CD4-positive, alpha-beta T cell treated with Interleukin-17A for 1 hour (primary cell): ENCODE measurements around the gene FAM217B.

Experiments used
- DNase-seq: peaks from one replicate; pipeline ENCODE4 v3.0.0-alpha.2; 2020

The FAM217B gene

GRCh38 chr20:59983076-59983475, 42.9 kb downstream of the FAM217B start:
- no peak for DNase-seq

- no peak for DNase-seq
These were observed 44.4 kb downstream of the FAM217B start for GRCh38 chr20:59984541-59984940.

- no peak for DNase-seq
These were observed 45.0 kb downstream of the FAM217B start for GRCh38 chr20:59985164-59985563.

- no peak for DNase-seq
These were observed 45.7 kb downstream of the FAM217B start for GRCh38 chr20:59985864-59986263.

- DNase-seq = no peak
These were observed 46.9 kb downstream of the FAM217B start for GRCh38 chr20:59987135-59987534.

- DNase-seq = no peak
These were observed 48.0 kb downstream of the FAM217B start for GRCh38 chr20:59988141-59988540.

GRCh38 chr20:59992526-59993084, 52.4 kb downstream of the FAM217B start:
- no peak for DNase-seq

- DNase-seq = no peak
These were observed 53.7 kb downstream of the FAM217B start for GRCh38 chr20:59993736-59994430.

GRCh38 chr20:59994697-59995122, 54.5 kb downstream of the FAM217B start:
- DNase-seq = no peak

GRCh38 chr20:59996108-59996507, 55.9 kb downstream of the FAM217B start:
- no peak for DNase-seq

GRCh38 chr20:59997896-59998295, 57.7 kb downstream of the FAM217B start:
- no peak for DNase-seq
